ENCODE measurements around the gene HOXA5.

HOXA5 gene

GRCh38 chr7:27189295-27189996 lies 46.0 kb upstream of the HOXA5 start:
- H3K4me3 ChIP-seq (replicated peaks in 1 of 2; ENCODE audit: low read depth in 2 of 2, low read length in 2 of 2) = no peak overlapping the region
- no peak for DNase-seq (ENCODE audit: low read depth in 2 of 2)
- TF ChIP-seq CTCF (IDR thresholded peaks at IDR 0.05; ENCODE audit: low read depth, low read length) = no peak

GRCh38 chr7:27188386-27189294 lies 45.2 kb upstream of the HOXA5 start:
- no peak for TF ChIP-seq CTCF (IDR thresholded peaks at IDR 0.05; ENCODE audit: low read depth, low read length)
- H3K4me3 ChIP-seq (replicated peaks in 1 of 2; ENCODE audit: low read depth in 2 of 2, low read length in 2 of 2) = peak overlapping the region in 1 of 2 donors; percentile 11
- DNase-seq (ENCODE audit: low read depth in 2 of 2) = peak; percentile 15 to 38

- H3K4me3 ChIP-seq (replicated peaks in 1 of 2; ENCODE audit: low read depth in 2 of 2, low read length in 2 of 2) = no peak overlapping the region
- no peak for DNase-seq (ENCODE audit: low read depth in 2 of 2)
- no peak for TF ChIP-seq CTCF (IDR thresholded peaks at IDR 0.05; ENCODE audit: low read depth, low read length)
Measured at GRCh38 chr7:27187475-27188385, 44.2 kb upstream of the HOXA5 start.

DNA sequence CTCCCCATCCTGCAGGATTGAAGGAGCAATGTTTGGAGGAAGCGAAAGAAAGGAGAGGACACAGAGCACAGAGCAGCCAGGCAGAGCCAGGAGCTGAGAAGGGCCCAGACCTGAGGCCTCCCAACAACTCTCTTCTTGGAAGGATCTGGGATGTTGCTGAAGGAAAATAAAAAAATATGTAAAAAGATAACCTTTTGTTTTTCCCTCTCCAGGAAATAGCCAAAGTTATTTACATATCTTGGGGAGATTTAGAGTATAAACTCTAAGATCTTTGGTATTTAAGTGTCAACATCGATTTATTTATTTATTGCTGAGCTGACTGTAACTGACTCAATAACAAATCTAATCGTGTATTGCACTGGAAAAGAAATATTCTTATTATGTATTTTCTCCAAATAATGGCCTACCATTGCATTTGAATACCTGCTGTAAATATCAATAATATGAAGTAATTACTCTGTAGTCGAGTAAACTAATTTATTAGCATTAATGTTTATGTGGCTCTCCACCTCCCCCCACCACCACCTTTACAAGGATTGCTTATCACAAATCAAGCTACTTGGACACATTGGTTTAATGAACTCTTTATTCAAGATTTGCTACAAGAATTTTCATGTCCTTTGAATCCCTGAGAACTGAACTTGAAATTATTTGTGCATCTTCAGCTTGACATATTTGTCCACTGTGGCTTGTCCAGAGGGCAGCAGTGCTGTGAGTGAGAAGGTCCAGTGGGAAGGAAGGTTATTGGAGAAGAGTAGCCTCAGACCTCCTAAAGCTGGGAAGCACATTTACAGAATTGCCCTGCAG lies 43.4 kb upstream of the HOXA5 start:
- H3K4me3 ChIP-seq (replicated peaks in 1 of 2; ENCODE audit: low read depth in 2 of 2, low read length in 2 of 2) = no peak overlapping the region
- DNase-seq (ENCODE audit: low read depth in 2 of 2) = no peak
- no peak for TF ChIP-seq CTCF (IDR thresholded peaks at IDR 0.05; ENCODE audit: low read depth, low read length)

- TF ChIP-seq CTCF (IDR thresholded peaks at IDR 0.05; ENCODE audit: low read depth, low read length) = no peak
- H3K4me3 ChIP-seq (replicated peaks in 1 of 2; ENCODE audit: low read depth in 2 of 2, low read length in 2 of 2) = no peak overlapping the region
- DNase-seq (ENCODE audit: low read depth in 2 of 2) = no peak
Measured at GRCh38 chr7:27185854-27186667, 42.6 kb upstream of the HOXA5 start.

All from cardiac fibroblast (primary cell).